ENCODE results near the gene ERH.

ERH gene

DNA sequence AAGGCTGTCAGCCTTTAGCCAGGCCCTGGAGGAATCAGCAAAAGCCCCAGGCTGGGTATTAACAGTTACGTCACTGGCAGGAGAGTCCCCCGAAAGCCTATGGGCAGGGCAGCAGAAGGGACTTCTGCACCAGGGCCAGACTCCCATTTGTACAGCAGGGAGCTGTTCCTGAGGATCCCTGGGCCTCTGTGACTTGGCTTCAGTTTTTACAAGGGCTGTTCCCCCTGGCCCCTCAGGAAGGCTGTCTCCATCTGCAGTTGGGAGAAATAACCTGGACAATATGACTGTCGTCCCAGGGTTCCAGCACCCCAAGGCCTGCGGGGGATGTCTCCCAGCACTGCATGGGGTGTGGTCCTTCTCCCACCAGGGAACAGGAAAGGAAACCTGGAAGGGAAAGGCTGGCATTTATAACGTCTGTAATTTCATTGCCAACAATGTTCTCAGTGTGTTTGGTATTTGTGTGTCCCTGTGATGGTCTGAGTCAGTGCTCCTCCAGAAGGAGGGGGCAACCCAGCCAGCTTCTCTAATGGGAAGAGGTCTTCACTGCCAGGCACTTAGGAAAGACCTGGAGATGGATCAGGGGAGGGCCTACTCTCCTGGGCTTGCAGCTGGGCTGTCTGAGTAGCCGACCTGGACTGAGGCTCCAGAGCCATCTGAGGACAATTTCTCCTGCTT, 42.4 kb downstream of the ERH start:
- DNase-seq (ENCODE audit: low read depth in 2 of 2) = no peak

DNA sequence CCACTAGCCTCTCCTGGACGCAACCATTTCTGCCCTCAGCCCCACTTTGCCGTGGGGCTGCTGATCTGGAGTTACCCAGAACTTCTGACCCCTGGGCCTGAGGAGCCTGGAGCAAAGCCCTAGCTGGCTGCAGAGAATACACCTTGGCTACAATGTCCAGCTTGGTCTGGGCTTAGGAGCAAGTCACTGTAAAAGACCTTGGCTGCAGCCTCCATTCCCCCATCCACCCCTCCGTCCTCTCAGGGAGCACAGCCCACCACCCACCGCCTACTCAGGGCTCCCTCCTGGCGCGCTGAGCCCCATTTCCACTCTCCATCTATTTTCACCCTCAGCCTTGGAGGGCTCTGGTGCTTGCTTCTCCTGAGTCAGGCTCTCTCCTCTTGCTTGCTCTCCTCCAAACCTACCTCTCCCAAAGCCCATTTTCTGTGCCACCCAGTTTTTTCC, 42.9 kb downstream of the ERH start:
- DNase-seq (ENCODE audit: low read depth in 2 of 2) = no peak

DNA sequence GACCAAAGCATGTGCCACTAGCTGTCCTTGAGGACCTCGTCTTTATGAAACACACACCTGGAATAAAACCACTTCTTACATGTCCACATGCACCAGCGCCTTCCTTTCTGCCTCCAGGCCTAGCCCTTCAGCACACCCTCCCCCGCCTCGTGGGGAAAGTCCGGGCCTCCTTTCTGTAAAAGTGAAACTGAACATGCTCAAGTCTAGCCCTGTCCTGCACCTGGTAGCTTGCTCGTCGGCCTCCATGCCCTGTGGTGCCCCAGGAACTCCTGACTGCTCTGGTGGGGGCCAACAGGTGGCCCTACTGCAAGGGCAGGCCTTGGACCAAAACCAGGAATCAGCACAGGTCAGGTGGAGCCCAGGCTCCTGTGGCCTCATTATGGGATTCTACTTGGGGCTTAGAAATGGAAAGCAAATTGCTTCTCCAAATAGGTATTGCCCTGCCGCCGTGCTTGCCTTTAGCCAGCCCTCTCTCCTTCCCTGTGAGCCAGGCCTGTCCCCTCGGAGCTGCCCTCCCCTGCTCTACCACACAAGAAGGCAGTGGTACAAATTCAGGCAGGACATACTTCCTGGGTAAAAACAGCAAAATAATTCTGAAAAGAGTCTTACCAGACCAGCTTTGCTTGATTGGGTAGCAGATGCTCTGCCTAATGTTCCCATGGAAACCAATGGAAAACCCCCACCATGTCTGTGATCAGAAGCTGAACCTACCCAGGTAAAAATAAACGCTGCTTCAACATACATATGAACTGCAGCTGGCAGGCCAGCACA, 43.5 kb downstream of the ERH start:
- peak in 1 of 2 donors; percentile 7 for DNase-seq (ENCODE audit: low read depth in 2 of 2)

GRCh38 chr14:69353168-69353567, 44.9 kb downstream of the ERH start:
- no peak for DNase-seq (ENCODE audit: low read depth in 2 of 2)

- DNase-seq (ENCODE audit: low read depth in 2 of 2) = no peak
Measured at GRCh38 chr14:69351911-69352310, 46.2 kb downstream of the ERH start.

- DNase-seq (ENCODE audit: low read depth in 2 of 2) = no peak
Measured at GRCh38 chr14:69351385-69351784, 46.7 kb downstream of the ERH start.

GRCh38 chr14:69350892-69351291, 47.2 kb downstream of the ERH start:
- DNase-seq (ENCODE audit: low read depth in 2 of 2) = no peak

- no peak for DNase-seq (ENCODE audit: low read depth in 2 of 2)
Measured at GRCh38 chr14:69349091-69349777, 48.9 kb downstream of the ERH start.

- no peak for DNase-seq (ENCODE audit: low read depth in 2 of 2)
Measured at GRCh38 chr14:69346710-69347109, 51.4 kb downstream of the ERH start.

- DNase-seq (ENCODE audit: low read depth in 2 of 2) = no peak
Measured at GRCh38 chr14:69345402-69345801, 52.7 kb downstream of the ERH start.

DNA sequence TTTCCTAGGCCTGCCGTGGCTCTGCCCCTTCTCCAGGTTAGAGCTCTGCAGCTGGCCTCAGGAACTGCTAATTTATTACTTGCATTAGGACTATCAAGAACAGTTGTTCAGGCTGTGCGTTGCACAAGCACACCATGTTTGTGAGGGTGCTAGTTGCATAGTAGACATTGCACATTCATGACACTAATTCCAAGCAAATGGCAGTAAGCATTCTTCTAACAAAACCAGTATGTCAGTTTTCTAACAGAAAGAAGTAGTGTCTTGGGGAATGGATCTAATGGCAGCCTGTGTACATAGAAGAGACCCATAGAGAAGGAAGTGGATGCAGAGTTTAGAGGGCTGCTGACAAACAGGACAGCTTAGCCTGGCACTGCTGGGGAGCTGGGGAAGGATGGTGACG, 53.9 kb downstream of the ERH start:
- DNase-seq (ENCODE audit: low read depth in 2 of 2) = no peak

DNA sequence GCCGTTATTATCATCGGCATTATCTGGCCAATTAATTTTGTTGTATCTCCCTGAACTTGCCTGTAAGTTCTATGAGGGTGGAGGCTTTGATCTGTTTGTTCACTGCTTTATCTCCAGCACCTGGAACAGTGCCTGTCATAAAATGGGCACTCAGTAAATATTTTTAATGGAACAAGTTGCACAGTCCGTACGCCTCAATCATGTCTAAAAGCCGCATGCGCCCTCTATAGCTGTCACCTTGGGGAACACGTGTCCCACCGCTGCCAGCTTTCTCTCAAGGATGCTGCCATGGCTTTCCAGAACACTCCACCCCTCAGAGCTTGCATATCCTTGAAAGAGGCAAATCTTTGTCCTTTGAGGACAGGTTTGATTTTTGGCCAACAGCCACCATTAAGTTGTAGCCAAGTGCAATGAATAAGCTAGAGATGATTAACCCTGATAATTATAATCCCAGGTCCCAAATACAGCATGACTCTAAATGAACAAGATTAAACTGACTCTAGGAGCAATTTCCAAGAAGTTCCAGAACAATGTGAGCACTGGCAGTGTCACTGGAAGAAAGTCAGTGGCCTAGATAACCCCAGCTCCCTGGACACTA, 55.1 kb downstream of the ERH start:
- DNase-seq (ENCODE audit: low read depth in 2 of 2) = no peak

GRCh38 chr14:69339426-69339825, 58.7 kb downstream of the ERH start:
- DNase-seq (ENCODE audit: low read depth in 2 of 2) = no peak

- DNase-seq (ENCODE audit: low read depth in 2 of 2) = no peak
Measured at GRCh38 chr14:69337984-69338383, 60.1 kb downstream of the ERH start.

DNA sequence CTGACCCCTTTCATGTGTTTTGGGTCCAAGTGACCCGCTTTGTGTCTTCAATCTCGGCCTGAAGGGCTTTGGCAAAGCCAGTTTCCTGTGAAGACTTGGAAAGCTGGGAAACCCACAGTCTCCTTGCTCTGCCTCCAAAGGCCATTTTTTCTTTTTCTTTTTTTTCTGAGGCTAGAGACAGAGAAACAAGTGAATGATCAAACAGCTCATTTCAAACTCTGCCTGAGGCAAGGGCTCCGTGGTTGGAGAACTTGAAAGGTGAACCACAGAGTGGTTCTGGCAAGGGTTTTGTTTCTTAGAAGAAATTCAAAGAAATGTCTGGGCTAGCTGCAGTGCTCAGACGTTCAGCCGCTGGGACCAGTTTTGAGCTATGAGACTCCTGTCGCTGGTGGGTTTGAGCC, 62.7 kb downstream of the ERH start:
- no peak for DNase-seq (ENCODE audit: low read depth in 2 of 2)

DNA sequence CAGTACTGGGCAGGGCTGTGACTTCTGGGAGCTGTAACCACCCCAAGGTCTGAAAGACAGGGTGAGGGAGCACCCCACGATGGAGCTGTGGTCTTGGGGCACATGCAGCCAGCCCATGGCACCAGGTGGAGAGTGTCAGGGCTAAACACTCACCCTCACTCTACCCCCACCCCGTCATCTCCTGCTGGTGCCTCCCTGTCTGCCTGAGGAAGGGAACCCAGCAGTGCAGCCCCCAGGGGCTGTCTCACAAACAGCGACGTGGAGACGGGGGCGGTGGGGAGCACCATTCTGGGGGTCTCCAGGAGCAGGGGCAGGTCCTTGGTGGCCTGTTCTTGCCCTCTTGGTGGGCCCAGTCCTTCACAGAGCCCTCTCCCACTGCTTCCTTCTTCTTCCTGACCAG, 63.5 kb downstream of the ERH start:
- DNase-seq (ENCODE audit: low read depth in 2 of 2) = no peak

DNA sequence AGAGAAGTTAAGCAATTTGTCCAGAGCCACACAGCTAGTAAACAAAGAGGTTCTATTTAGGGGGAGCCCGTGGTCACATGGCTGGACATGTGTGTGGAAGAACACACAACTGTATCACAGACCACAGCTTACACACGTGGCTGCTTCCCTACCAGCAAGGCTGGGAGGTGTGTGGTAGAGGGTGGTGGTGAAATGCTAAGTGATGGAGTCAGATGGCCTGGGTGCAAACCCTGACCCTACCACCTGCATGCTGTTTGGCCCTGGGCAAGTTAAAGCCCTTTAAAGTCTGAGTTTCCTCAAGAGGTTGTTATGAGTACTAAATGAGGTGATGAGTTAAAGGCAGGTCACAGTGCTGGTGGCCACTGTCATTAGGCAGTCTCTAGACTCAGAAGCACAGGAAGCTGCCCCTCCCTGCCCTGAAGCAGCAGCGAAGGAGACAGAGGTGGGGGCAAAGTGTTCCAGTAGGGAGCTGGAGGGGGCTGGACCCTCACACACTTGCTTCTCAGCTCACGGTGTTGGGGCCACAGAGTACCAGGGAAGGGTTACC, 64.2 kb downstream of the ERH start:
- DNase-seq (ENCODE audit: low read depth in 2 of 2) = no peak

DNA sequence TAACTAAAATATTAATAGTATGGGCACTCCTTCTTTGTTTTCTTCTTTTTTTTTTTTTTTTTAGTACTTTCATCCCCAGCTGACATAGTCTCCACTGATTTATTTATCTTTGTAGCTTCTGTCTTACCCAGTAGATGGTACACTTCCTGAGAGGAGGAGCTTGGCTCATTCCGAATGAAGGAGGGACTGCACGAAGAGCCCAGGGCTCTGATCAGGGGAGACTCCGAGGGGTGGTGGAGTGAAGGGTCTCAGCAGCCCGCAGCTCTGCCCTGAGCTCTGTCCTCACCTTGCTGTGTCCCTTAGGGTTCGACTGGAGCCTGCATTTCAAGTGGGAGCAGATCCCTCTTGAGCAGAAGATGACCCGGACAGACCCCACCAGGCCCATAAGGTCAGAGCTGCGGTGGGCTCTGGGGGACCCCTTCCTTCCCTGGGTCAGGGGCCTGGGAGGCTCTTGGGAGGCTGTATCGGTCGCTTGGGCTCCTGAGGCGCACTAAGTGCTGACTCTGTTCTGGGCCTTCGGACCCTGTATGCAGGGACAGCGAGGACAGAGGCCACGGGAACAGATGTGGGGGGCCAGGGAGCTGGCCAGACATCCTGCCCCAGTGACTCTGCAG, 65.2 kb downstream of the ERH start:
- DNase-seq (ENCODE audit: low read depth in 2 of 2) = no peak

- DNase-seq (ENCODE audit: low read depth in 2 of 2) = no peak
Measured at GRCh38 chr14:69331206-69331605, 66.9 kb downstream of the ERH start.
